GM15510 (cell line): ENCODE data around the gene XAB2.

Source experiments
- POLR2A ChIP-seq: IDR thresholded peaks from 3 replicates; pipeline ENCODE4 v1.6.1; 2011; ENCODE audit warnings: borderline replicate concordance; ENCODE audit not compliant: insufficient read length; ENCODE audit errors: extremely low read depth

XAB2 gene

GRCh38 chr19:7661744-7662538 is 32.6 kb upstream of the XAB2 start:
- TF ChIP-seq POLR2A = no peak

DNA sequence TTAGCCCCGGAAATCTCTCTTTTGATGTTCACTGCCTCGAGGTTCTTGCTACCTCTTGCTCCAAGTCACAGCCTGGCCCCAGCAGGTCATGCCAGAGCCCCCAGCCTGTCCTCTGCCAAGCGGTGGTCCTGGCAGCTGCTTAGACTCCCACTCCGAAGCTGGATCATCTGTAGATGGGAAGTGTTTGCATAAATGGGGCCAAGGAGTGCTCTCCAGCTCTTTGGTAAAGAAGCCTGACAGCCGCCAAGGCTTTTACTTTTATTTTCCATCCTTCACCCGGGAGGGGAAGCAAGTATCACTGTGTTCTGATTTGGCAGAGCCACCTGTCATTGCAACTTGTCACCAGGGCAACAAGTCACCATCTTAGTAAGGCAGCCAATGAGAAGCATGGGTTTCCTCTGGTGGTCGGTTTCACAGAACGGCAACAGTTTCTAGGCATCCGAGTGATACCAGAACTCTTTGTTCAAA is 28.9 kb upstream of the XAB2 start:
- peak; percentile 32 for TF ChIP-seq POLR2A

DNA sequence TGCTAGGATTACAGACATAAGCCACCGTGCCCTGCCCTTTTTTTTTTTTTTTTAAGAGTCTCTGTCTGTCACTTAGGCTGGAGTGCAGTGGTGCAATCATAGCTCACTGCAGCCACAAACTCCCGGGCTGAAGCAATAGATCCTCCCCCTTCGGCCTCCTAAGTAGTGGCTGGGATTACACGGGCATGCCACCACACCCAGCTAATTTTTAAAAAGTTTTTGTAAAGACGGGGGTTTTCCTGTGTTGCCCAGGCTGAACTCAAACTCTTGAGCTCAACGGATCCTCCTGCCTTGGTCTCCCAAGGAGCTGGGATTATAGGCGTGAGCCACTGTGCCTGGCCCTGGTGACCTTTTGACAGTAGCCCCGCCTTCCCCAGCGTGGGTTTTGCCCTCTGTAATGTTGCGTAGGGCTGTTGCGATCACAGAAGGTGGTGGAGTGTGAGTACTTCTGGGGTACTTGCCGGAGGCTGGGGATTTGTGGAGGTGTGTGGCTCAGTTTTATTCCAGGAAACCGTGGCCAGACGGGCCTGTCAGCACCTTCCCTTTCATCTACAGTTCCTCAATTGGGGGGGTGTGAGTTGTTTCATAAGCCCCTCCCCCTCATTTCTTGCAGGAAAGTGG is 27.9 kb upstream of the XAB2 start:
- no peak for TF ChIP-seq POLR2A

DNA sequence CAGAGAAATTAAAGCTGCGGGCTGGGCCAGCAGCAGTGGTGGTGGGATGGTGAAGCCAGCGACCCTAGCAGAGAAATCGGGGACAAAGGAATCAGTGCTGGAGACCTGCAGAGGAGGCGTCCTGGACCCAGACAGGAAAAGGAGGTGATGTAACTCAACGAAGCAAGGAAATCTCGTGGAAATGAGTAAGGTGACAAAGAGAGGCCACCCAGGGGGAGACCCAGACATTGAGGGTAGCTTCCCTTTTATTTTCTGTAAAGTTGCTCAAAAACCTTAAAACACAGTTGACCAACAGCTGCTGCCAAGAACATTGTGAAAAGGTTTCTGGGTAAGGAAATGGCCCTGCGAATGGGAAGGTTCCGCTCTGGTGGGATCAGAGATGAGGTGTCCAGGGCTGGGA is 26.2 kb upstream of the XAB2 start:
- TF ChIP-seq POLR2A = no peak

GRCh38 chr19:7654401-7654800 is 25.1 kb upstream of the XAB2 start:
- no peak for TF ChIP-seq POLR2A

DNA sequence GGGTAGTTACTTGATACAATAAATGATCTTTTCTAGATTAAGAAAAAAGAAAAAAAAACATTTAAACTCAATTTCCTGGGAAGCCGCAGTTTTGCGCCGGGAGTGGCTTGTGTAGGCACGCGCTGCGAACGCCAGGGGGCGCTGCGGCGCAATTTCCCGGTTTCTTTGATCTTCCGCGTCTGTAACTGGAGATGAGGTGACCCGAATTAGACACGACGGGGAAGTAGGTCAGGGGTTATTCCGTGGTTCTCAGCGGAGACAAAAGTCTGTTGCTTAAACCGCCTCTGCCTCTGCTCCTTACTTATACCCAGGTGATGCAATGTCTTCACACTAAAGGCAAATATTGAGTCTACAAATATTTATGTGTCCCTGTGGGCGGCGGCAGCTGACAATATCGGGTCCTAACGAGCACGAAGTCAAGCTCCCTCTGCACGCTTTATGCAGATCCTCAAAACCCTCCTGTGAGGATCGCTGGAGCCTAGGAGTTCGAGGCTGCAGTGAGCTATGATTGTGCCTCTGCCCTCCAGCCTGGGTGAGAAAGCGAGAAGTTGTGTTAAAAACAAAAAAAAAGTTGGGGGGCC is 22.8 kb upstream of the XAB2 start:
- TF ChIP-seq POLR2A = no peak

DNA sequence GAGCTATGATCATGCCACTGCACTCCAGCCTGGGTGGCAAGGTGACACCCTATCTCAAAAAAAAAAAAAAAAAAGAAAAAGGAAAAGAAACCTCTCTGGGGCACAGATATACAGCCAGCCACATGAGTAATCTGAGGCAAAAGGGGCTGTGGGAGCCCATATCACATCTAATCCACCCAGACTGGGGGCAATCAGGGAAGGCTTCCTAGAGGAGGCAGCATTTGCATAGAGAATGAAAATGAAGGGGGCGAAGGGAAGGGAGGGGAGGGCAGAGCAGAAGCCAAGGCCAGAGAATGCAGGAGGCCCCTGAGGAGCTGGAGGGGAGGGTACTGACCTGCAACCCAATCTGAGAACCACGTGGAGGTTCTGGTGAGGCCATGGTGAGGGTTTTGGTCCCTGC is 20.8 kb upstream of the XAB2 start:
- no peak for TF ChIP-seq POLR2A

GRCh38 chr19:7648265-7649014 is 19.1 kb upstream of the XAB2 start:
- no peak for TF ChIP-seq POLR2A

- no peak for TF ChIP-seq POLR2A
Observed at GRCh38 chr19:7647156-7647555, 17.8 kb upstream of the XAB2 start.

GRCh38 chr19:7646426-7646700 is 17.0 kb upstream of the XAB2 start:
- no peak for TF ChIP-seq POLR2A

DNA sequence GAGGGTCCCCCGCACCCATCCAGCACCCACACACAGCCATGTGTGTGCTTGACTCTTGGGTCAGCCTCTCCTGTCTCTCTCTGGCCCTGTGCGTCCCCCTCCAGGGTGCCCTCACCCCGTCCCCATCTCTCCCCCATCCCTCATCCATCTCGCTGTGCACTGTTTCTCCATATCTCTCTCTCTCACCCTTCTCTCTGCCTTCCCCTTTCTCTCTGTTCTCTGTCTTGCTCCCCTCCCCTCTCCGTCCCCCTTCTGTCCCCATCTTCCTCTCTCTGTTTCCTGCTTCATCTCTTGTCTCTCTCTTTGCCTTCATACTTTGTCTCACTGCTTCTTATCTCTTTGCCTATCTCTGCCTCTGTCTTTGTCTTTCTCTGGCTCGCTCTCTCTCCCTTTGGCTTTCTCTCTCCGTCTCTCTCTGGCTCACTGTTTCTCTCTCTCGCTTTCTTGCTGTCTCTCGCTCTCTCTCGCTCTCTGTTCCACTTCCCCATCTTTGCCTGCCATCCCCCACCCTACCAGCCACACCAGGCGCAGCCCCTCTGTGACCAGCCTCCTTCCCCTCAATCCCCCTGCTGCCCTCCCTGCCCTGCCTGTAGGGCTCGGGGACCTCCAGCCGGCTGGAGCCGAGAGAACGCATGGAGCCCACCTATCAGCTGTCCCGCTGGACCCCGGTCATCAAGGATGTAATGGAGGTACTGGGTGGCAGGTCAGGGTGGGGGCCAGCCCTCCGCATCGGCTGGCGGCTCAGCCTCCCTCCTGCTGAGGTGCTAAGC is 16.5 kb upstream of the XAB2 start:
- no peak for TF ChIP-seq POLR2A

- TF ChIP-seq POLR2A = no peak
Observed at GRCh38 chr19:7645163-7645562, 15.8 kb upstream of the XAB2 start.

GRCh38 chr19:7644550-7644877 is 15.2 kb upstream of the XAB2 start:
- no peak for TF ChIP-seq POLR2A

- no peak for TF ChIP-seq POLR2A
Observed at GRCh38 chr19:7643031-7643415, 13.7 kb upstream of the XAB2 start.
